ENCODE measurements around the gene THAP4. TPM values are rescaled to one million over a fixed set of nuclear protein-coding genes. Genes with fewer than 3 reads are reported as not detected.

The THAP4 gene
- total RNA-seq, 2 experiments from 2014 or later = 43.7 to 44.5 TPM

- no peak for DNase-seq
- no peak overlapping the region for H3K4me3 Mint-ChIP-seq
- H3K9me3 Mint-ChIP-seq = peaks cover 10% of the 10 kb centered on the region
- ChIA-PET POLR2A (no interaction called here), CTCF (no interaction called here)
- H3K27me3 Mint-ChIP-seq = peaks cover 25% of the 10 kb centered on the region
- intact Hi-C loops (cut with micrococcal nuclease) = no loop called here
- H3K27ac Mint-ChIP-seq = no peak overlapping the region
- H3K36me3 Mint-ChIP-seq = peaks cover 5% of the 10 kb centered on the region
- peaks cover 5% of the 10 kb centered on the region for H3K4me1 Mint-ChIP-seq (ENCODE audit: low read depth)
Measured at GRCh38 chr2:241560883-241561474, 76.0 kb downstream of the THAP4 start.

- POLR2A ChIA-PET = no interaction called here
- Mint-ChIP-seq H3K36me3 (peaks cover 5% of the 10 kb centered on the region), H3K9me3 (peaks cover 10% of the 10 kb centered on the region), H3K27me3 (peaks cover 25% of the 10 kb centered on the region), H3K4me3 (no peak overlapping the region), H3K4me1 (ENCODE audit: low read depth) (peaks cover 8% of the 10 kb centered on the region), H3K27ac (no peak overlapping the region)
- DNase-seq = no peak
- CTCF ChIA-PET = no interaction called here
- intact Hi-C loops (cut with micrococcal nuclease) = no loop called here
Measured at GRCh38 chr2:241560162-241560882, 76.6 kb downstream of the THAP4 start.

- POLR2A ChIA-PET = no interaction called here
- Mint-ChIP-seq H3K4me1 (ENCODE audit: low read depth) (peaks cover 8% of the 10 kb centered on the region), H3K27ac (no peak overlapping the region), H3K27me3 (peaks cover 25% of the 10 kb centered on the region), H3K9me3 (peaks cover 10% of the 10 kb centered on the region), H3K36me3 (peaks cover 5% of the 10 kb centered on the region), H3K4me3 (peak overlapping the region; percentile 20)
- CTCF ChIA-PET = no interaction called here
- intact Hi-C loops (cut with micrococcal nuclease) = no loop called here
- no peak for DNase-seq
Measured at GRCh38 chr2:241559323-241560161, 77.4 kb downstream of the THAP4 start.

- H3K4me1 Mint-ChIP-seq (ENCODE audit: low read depth) = peaks cover 8% of the 10 kb centered on the region
- intact Hi-C loops (cut with micrococcal nuclease) = no loop called here
- peaks cover 29% of the 10 kb centered on the region for H3K27me3 Mint-ChIP-seq
- H3K4me3 Mint-ChIP-seq = peak within 1 kb of the TSS; percentile 18
- H3K27ac Mint-ChIP-seq = no peak within 1 kb of the TSS
- POLR2A ChIA-PET = no interaction called here
- H3K36me3 Mint-ChIP-seq = peaks cover 5% of the 10 kb centered on the region
- CTCF ChIA-PET = interaction anchor here (0.7 kb wide), 1 partner anchor 457 kb away, joined by 4 read pairs; the partner anchor contains the start of gene MTERF4
- no peak for DNase-seq
- H3K9me3 Mint-ChIP-seq = peaks cover 10% of the 10 kb centered on the region
Measured at GRCh38 chr2:241558532-241559322, 78.2 kb downstream of the THAP4 start, which contains the start of gene BOK. Gene BOK, plus strand, starts transcription at chr2:241558745. Its CDS starts 739 bp downstream, at chr2:241559484.

- Mint-ChIP-seq H3K4me1 (ENCODE audit: low read depth) (peaks cover 8% of the 10 kb centered on the region), H3K27me3 (peaks cover 31% of the 10 kb centered on the region), H3K27ac (no peak overlapping the region), H3K36me3 (peaks cover 5% of the 10 kb centered on the region), H3K4me3 (no peak overlapping the region), H3K9me3 (peaks cover 10% of the 10 kb centered on the region)
- ChIA-PET CTCF (no interaction called here), POLR2A (no interaction called here)
- no peak for DNase-seq
- intact Hi-C loops (cut with micrococcal nuclease) = no loop called here
Measured at GRCh38 chr2:241556746-241557145, 80.2 kb downstream of the THAP4 start.

DNA sequence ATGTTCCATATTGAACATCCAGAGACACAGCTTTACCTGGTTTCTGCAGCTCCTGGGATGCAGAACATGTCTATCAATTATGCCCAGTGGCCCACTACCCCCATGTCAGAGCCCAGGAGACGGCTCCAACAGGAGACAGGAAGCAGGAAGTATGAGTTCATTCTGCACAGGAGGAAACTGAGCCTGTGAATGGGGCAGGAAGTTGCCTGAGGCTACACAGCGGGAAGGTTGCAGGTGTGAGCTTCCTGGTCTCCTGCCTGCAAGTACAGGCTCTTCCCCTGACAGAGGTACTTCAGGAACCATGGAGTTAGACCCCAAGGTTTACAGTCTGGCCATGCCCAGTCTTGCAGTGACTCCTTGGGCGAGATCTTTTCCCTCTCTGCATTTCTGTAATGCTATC, 81.2 kb downstream of the THAP4 start:
- Mint-ChIP-seq H3K36me3 (peaks cover 5% of the 10 kb centered on the region), H3K9me3 (peaks cover 10% of the 10 kb centered on the region), H3K4me1 (ENCODE audit: low read depth) (peaks cover 8% of the 10 kb centered on the region), H3K4me3 (no peak overlapping the region), H3K27me3 (peaks cover 38% of the 10 kb centered on the region), H3K27ac (no peak overlapping the region)
- DNase-seq = no peak
- CTCF ChIA-PET = no interaction called here
- POLR2A ChIA-PET = no interaction called here
- intact Hi-C loops (cut with micrococcal nuclease) = no loop called here

- intact Hi-C loops (cut with micrococcal nuclease) = no loop called here
- H3K4me1 Mint-ChIP-seq (ENCODE audit: low read depth) = peaks cover 6% of the 10 kb centered on the region
- DNase-seq = no peak
- CTCF ChIA-PET = no interaction called here
- H3K9me3 Mint-ChIP-seq = peaks cover 10% of the 10 kb centered on the region
- POLR2A ChIA-PET = no interaction called here
- no peak overlapping the region for H3K27ac Mint-ChIP-seq
- H3K27me3 Mint-ChIP-seq = peaks cover 29% of the 10 kb centered on the region
- peaks cover 5% of the 10 kb centered on the region for H3K36me3 Mint-ChIP-seq
- H3K4me3 Mint-ChIP-seq = no peak overlapping the region
Measured at GRCh38 chr2:241554610-241555322, 82.2 kb downstream of the THAP4 start.

- Mint-ChIP-seq H3K36me3 (peaks cover 5% of the 10 kb centered on the region), H3K4me1 (ENCODE audit: low read depth) (peaks cover 5% of the 10 kb centered on the region), H3K27ac (no peak overlapping the region), H3K27me3 (peaks cover 33% of the 10 kb centered on the region), H3K4me3 (no peak overlapping the region), H3K9me3 (peaks cover 10% of the 10 kb centered on the region)
- DNase-seq = no peak
- intact Hi-C loops (cut with micrococcal nuclease) = no loop called here
- ChIA-PET POLR2A (no interaction called here), CTCF (no interaction called here)
Measured at GRCh38 chr2:241553981-241554380, 83.0 kb downstream of the THAP4 start.

GRCh38 chr2:241553512-241553830, 83.5 kb downstream of the THAP4 start:
- CTCF ChIA-PET = no interaction called here
- peaks cover 32% of the 10 kb centered on the region for H3K27me3 Mint-ChIP-seq

GRCh38 chr2:241551998-241552737, 84.8 kb downstream of the THAP4 start:
- Mint-ChIP-seq H3K36me3 (no peaks in the 10 kb centered on the region), H3K4me1 (ENCODE audit: low read depth) (peaks cover 3% of the 10 kb centered on the region), H3K27ac (no peak overlapping the region), H3K9me3 (peaks cover 5% of the 10 kb centered on the region), H3K4me3 (no peak overlapping the region), H3K27me3 (peaks cover 27% of the 10 kb centered on the region)
- ChIA-PET POLR2A (no interaction called here), CTCF (no interaction called here)
- DNase-seq = no peak
- intact Hi-C loops (cut with micrococcal nuclease) = no loop called here

More at GRCh38 chr2:241553512-241553830, 83.5 kb downstream of the THAP4 start:
- Mint-ChIP-seq H3K36me3 (peaks cover 5% of the 10 kb centered on the region), H3K4me1 (ENCODE audit: low read depth) (peaks cover 5% of the 10 kb centered on the region), H3K9me3 (peaks cover 10% of the 10 kb centered on the region), H3K4me3 (no peak overlapping the region), H3K27ac (no peak overlapping the region)
- DNase-seq = no peak
- POLR2A ChIA-PET = no interaction called here
- intact Hi-C loops (cut with micrococcal nuclease) = no loop called here

GRCh38 chr2:241551599-241551997, 85.4 kb downstream of the THAP4 start:
- no peaks in the 10 kb centered on the region for H3K36me3 Mint-ChIP-seq
- H3K4me3 Mint-ChIP-seq = no peak overlapping the region
- DNase-seq = no peak
- H3K27ac Mint-ChIP-seq = no peak overlapping the region
- ChIA-PET CTCF (no interaction called here), POLR2A (no interaction called here)
- intact Hi-C loops (cut with micrococcal nuclease) = no loop called here
- peaks cover 3% of the 10 kb centered on the region for H3K4me1 Mint-ChIP-seq (ENCODE audit: low read depth)
- H3K27me3 Mint-ChIP-seq = peaks cover 29% of the 10 kb centered on the region
- peaks cover under 1% of the 10 kb centered on the region for H3K9me3 Mint-ChIP-seq
